DOHH2 (cell line): ENCODE data around the gene SPTBN1.

Experiments
- CTCF ChIP-seq: fragments of 200-600 bp; sonication (generic); IDR thresholded peaks from one replicate; pipeline ENCODE4 v1.5.1; 2014; ENCODE audit warnings: antibody characterized with exemption, mild to moderate bottlenecking, low read depth, low read length; ENCODE audit not compliant: poor library complexity, severe bottlenecking
- EZH2phosphoT487 ChIP-seq: fragments of 200-600 bp; sonication (generic); IDR thresholded peaks from 2 replicates; pipeline ENCODE4 v1.6.1; 2017; ENCODE audit warnings: borderline replicate concordance, mild to moderate bottlenecking, antibody characterized with exemption, low read length, moderate library complexity, mixed read lengths

GRCh38 chr2:54629390-54629789 is 173.3 kb downstream of the SPTBN1 start:
- TF ChIP-seq CTCF (no peak), EZH2phosphoT487 (no peak)
